NT2/D1 (cell line): Measurements from ENCODE around the gene LGALS12.

Source experiments
- DNase-seq: peaks from one replicate; pipeline ENCODE4 v3.0.0-alpha.2; 2011; ENCODE audit warnings: low read depth, low spot score
- H3K27me3 ChIP-seq: 2 replicates; pipeline ENCODE4 v1.6.0; 2011; ENCODE audit warnings: mild to moderate bottlenecking; ENCODE audit not compliant: insufficient read length, insufficient read depth
- H3K36me3 ChIP-seq: 2 replicates; pipeline ENCODE4 v1.6.1; 2011; ENCODE audit warnings: mild to moderate bottlenecking, low read length, mixed read lengths; ENCODE audit not compliant: insufficient read depth, insufficient read length
- H3K4me1 ChIP-seq: 2 replicates; pipeline ENCODE4 v1.5.1; 2011; ENCODE audit not compliant: insufficient read depth, insufficient read length
- H3K4me3 ChIP-seq: 2 replicates; pipeline ENCODE4 v1.5.1; 2011; ENCODE audit warnings: low read depth; ENCODE audit not compliant: insufficient read length
- H3K9ac ChIP-seq: 2 replicates; pipeline ENCODE4 v1.6.0; 2011; ENCODE audit warnings: low read depth; ENCODE audit not compliant: insufficient read length
- H3K9me3 ChIP-seq: 2 replicates; pipeline ENCODE4 v1.5.1; 2011; ENCODE audit warnings: mild to moderate bottlenecking, low read length; ENCODE audit not compliant: insufficient read depth
- SUZ12 ChIP-seq: IDR thresholded peaks from 2 replicates; pipeline ENCODE4 v1.6.1; 2011; ENCODE audit not compliant: insufficient read length, insufficient read depth; ENCODE audit errors: extremely low read depth
- YY1 ChIP-seq: IDR thresholded peaks from 2 replicates; pipeline ENCODE4 v1.6.1; 2011; ENCODE audit not compliant: insufficient read length, insufficient read depth
- ZNF274 ChIP-seq: IDR thresholded peaks from 2 replicates; pipeline ENCODE4 v1.6.1; 2011; ENCODE audit warnings: mild to moderate bottlenecking, low read depth, low read length

LGALS12 gene

GRCh38 chr11:63485777-63486176 is 20.1 kb upstream of the LGALS12 start:
- H3K4me1 ChIP-seq = no peaks in the 10 kb centered on the region

GRCh38 chr11:63488789-63489188 is 17.1 kb upstream of the LGALS12 start:
- H3K9me3 ChIP-seq = peaks cover 44% of the 10 kb centered on the region
- no peak overlapping the region for H3K4me3 ChIP-seq
- no peaks in the 10 kb centered on the region for H3K36me3 ChIP-seq
- H3K4me1 ChIP-seq = no peaks in the 10 kb centered on the region
- H3K27me3 ChIP-seq = no peaks in the 10 kb centered on the region
- no peak for TF ChIP-seq YY1
- no peak for TF ChIP-seq ZNF274
- no peak for TF ChIP-seq SUZ12
- H3K9ac ChIP-seq = no peak overlapping the region
- no peak for DNase-seq

More at GRCh38 chr11:63485777-63486176, 20.1 kb upstream of the LGALS12 start:
- H3K9me3 ChIP-seq = peaks cover 40% of the 10 kb centered on the region
- TF ChIP-seq SUZ12 (no peak), ZNF274 (no peak), YY1 (no peak)
- no peaks in the 10 kb centered on the region for H3K27me3 ChIP-seq
- H3K36me3 ChIP-seq = no peaks in the 10 kb centered on the region
- H3K4me3 ChIP-seq = no peak overlapping the region
- no peak overlapping the region for H3K9ac ChIP-seq
- no peak for DNase-seq

DNA sequence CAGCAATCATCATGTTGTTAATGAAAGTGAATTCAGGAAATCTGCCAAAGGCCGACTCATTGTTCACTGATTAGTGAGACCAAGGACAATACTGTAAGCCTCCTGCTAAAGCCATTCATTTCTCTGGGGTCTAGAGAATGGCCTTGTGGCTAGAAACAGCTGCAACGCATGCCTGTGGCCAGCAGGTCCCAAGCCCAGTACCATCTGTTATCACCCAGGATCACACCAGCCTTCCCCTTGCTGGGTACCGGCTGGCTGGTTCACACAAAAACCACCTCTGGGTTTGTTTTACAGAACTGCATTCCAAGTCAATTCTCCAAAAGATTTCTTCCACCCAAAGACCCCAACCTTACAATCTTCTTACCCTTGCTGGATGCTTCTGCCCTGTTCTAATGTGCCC is 16.0 kb upstream of the LGALS12 start:
- Histone ChIP-seq H3K9ac (no peak overlapping the region), H3K4me1 (no peaks in the 10 kb centered on the region), H3K9me3 (peaks cover 38% of the 10 kb centered on the region), H3K27me3 (no peaks in the 10 kb centered on the region), H3K36me3 (no peaks in the 10 kb centered on the region), H3K4me3 (no peak overlapping the region)
- TF ChIP-seq YY1 (no peak), SUZ12 (no peak), ZNF274 (no peak)
- DNase-seq = no peak

DNA sequence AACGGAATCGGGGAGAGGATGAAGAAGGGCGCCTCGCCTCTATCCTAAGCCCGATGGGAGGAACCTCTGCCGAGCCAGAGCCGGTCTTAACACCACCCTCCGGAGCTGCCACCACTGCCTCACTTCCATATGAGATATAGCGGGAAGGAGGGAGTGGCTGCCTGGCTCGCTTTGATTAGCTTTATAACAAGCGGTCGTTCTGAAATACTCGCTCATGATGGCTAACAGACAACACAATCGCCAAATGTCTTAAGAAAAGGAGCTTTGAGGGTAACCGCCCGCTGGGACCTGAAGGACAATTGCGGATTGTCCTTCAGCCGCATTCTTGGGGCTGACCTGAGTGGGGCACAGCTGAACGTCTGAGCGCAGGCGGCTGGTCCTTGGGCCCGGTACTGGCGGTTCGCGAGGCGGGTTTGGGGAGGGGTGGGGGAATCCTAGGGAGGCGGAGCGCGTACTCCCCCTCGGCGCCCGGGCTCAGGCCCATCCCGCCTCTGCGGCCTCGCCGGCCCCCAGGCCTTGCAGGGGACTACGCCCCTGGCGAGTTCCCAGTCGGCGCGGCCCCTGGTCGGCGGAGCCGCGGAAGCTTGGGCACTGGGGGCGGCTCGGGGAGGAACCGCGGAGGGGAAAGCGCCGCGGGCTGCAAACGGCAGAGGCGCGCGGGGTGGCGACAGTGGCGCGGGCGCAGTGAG is 15.2 kb upstream of the LGALS12 start, which contains the start of gene PLAAT5:
TSS of gene PLAAT5 (minus strand) at position 617 of the 689 bp plus-strand sequence. CDS start at position 484, 133 bp downstream.
- no peaks in the 10 kb centered on the region for H3K27me3 ChIP-seq
- DNase-seq = no peak
- H3K4me1 ChIP-seq = no peaks in the 10 kb centered on the region
- TF ChIP-seq YY1 (no peak), ZNF274 (no peak), SUZ12 (no peak)
- H3K4me3 ChIP-seq = peak within 1 kb of the TSS; percentile 48
- H3K9ac ChIP-seq = peak within 1 kb of the TSS; percentile 81
- peaks cover 30% of the 10 kb centered on the region for H3K9me3 ChIP-seq
- no peaks in the 10 kb centered on the region for H3K36me3 ChIP-seq

DNA sequence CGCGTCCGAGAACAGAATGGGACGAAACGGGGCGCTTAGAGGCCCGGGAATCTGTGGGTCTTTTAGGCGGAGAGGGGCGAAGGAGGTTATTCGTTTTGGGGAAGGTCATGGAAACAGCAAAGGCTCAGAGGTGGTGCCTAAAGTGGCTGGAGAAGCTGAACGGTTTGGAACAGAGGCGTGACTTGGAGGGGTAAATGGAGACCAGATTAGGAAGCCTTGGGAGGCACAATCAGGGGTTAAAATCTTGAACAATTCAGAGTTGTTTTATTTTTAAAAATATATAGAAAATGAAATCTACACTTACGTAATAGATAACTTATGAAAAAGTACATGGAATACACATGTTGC is 14.7 kb upstream of the LGALS12 start:
- no peak for TF ChIP-seq ZNF274
- no peak for TF ChIP-seq SUZ12
- no peak for TF ChIP-seq YY1
- H3K9ac ChIP-seq = peak overlapping the region; percentile 81

GRCh38 chr11:63491636-63492372 is 14.1 kb upstream of the LGALS12 start:
- H3K36me3 ChIP-seq = no peaks in the 10 kb centered on the region
- no peak overlapping the region for H3K9ac ChIP-seq
- DNase-seq = no peak
- H3K4me3 ChIP-seq = peak overlapping the region; percentile 48
- H3K27me3 ChIP-seq = no peaks in the 10 kb centered on the region
- peaks cover 19% of the 10 kb centered on the region for H3K9me3 ChIP-seq
- TF ChIP-seq ZNF274 (no peak), SUZ12 (no peak), YY1 (no peak)
- no peaks in the 10 kb centered on the region for H3K4me1 ChIP-seq

More for the DNA sequence above, 14.7 kb upstream of the LGALS12 start:
- H3K4me1 ChIP-seq = no peaks in the 10 kb centered on the region
- no peaks in the 10 kb centered on the region for H3K36me3 ChIP-seq
- H3K27me3 ChIP-seq = no peaks in the 10 kb centered on the region
- H3K9me3 ChIP-seq = peaks cover 25% of the 10 kb centered on the region
- H3K4me3 ChIP-seq = peak overlapping the region; percentile 48
- no peak for DNase-seq

GRCh38 chr11:63492441-63492840 is 13.4 kb upstream of the LGALS12 start:
- TF ChIP-seq YY1 (no peak), ZNF274 (no peak), SUZ12 (no peak)
- Histone ChIP-seq H3K4me3 (no peak overlapping the region), H3K27me3 (no peaks in the 10 kb centered on the region), H3K9me3 (peaks cover 13% of the 10 kb centered on the region), H3K9ac (no peak overlapping the region), H3K36me3 (no peaks in the 10 kb centered on the region), H3K4me1 (no peaks in the 10 kb centered on the region)
- no peak for DNase-seq

DNA sequence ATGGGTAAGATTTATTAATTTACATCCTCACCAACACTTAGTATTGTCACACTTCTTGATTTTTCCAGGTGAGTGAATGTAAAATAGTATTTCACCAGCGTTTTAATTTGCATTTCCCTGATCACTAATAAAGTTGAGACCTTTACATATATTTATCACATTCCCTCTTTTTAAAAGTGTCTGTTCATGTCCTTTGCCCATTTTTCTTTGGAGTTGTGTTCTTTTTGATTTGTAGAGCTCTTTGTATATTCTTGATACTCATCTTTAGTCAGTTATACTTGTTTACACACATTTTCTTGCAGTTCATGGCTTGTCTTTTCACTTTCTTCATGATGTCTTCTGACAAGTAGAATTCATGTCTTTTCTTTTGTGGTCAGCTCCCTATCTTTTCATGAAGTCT is 12.8 kb upstream of the LGALS12 start:
- no peak overlapping the region for H3K9ac ChIP-seq
- H3K9me3 ChIP-seq = peaks cover 16% of the 10 kb centered on the region
- no peaks in the 10 kb centered on the region for H3K4me1 ChIP-seq
- DNase-seq = no peak
- H3K36me3 ChIP-seq = no peaks in the 10 kb centered on the region
- H3K27me3 ChIP-seq = no peaks in the 10 kb centered on the region
- TF ChIP-seq SUZ12 (no peak), ZNF274 (no peak), YY1 (no peak)
- no peak overlapping the region for H3K4me3 ChIP-seq
